H1 (cell line): Measurements from ENCODE around the gene PLCB2. TPM values are rescaled to one million over a fixed set of nuclear protein-coding genes. Genes with fewer than 3 reads are reported as not detected.

ENCODE experiments used
- CTCF ChIA-PET: fragments of 300-600 bp; sonication (Branson Sonifier 250); formaldehyde crosslinking; loops from one replicate; lab custom pipeline; 2021; ENCODE audit not compliant: partially characterized antibody; lab: Charles Lee
- POLR2A ChIA-PET: fragments of 300-600 bp; sonication (Branson Sonifier 250); formaldehyde crosslinking; loops from one replicate; lab custom pipeline; 2021; ENCODE audit warnings: inconsistent platforms; ENCODE audit not compliant: partially characterized antibody; lab: Charles Lee
- DNase-seq, 2 experiments: peaks; one replicate each; pipeline versions ENCODE4 v3.0.0 to v3.0.0-alpha.2; 2010 to 2022; ENCODE audit warnings: low spot score in 2 of 2, low read depth in 1 of 2, mixed read lengths in 1 of 2
- FAIRE-seq: peaks from 2 replicates; lab custom pipeline; 2011; peaks lifted over from hg19 to GRCh38; lab: Jason Lieb, UNC
- H2AFZ ChIP-seq: 2 replicates; pipeline ENCODE4 v1.8.1; 2012; ENCODE audit warnings: low read length, inconsistent platforms
- H2AK5ac ChIP-seq: 2 replicates; pipeline ENCODE4 v1.6.1; 2013; ENCODE audit warnings: low read depth, low read length
- H2BK120ac ChIP-seq: replicated peaks from 2 replicates; pipeline ENCODE3; 2013; ENCODE audit warnings: low read depth, low read length, inconsistent platforms
- H2BK12ac ChIP-seq: 2 replicates; pipeline ENCODE4 v1.6.1; 2013; ENCODE audit warnings: low read depth, low read length
- H2BK15ac ChIP-seq: 2 replicates; pipeline ENCODE4 v1.6.1; 2013; ENCODE audit warnings: low read length
- H2BK20ac ChIP-seq: 2 replicates; pipeline ENCODE4 v1.6.1; 2013; ENCODE audit warnings: low read length
- H2BK5ac ChIP-seq: 2 replicates; pipeline ENCODE4 v1.6.1; 2013; ENCODE audit warnings: low read depth, low read length
- H3K14ac ChIP-seq: 2 replicates; pipeline ENCODE4 v1.6.1; 2013; ENCODE audit warnings: inconsistent platforms; ENCODE audit not compliant: insufficient read length
- H3K18ac ChIP-seq: 2 replicates; pipeline ENCODE4 v1.6.1; 2013; ENCODE audit warnings: low read length; ENCODE audit errors: extremely low read depth
- H3K23ac ChIP-seq: 2 replicates; pipeline ENCODE4 v1.6.1; 2013; ENCODE audit warnings: inconsistent platforms; ENCODE audit not compliant: insufficient read length
- H3K23me2 ChIP-seq: 2 replicates; pipeline ENCODE4 v1.6.1; 2013; ENCODE audit warnings: low read depth, low read length
- H3K27ac ChIP-seq: 2 replicates; pipeline ENCODE4 v1.6.1; 2011; ENCODE audit warnings: low read depth, low read length, inconsistent platforms
- H3K27me3 ChIP-seq, 4 experiments: replicated peaks in 1 of 4; 1 replicate in 1 of 4; 2 replicates in 3 of 4; pipeline versions ENCODE4 v1.6.1 to v1.8.1; 2011 to 2013; ENCODE audit warnings: low read length in 3 of 4, mild to moderate bottlenecking in 3 of 4, inconsistent platforms in 2 of 4, mixed read lengths in 2 of 4, moderate library complexity in 1 of 4; ENCODE audit not compliant: control insufficient read depth in 3 of 4, insufficient read depth in 3 of 4; ENCODE audit errors: extremely low read depth in 1 of 4
- H3K36me3 ChIP-seq, 4 experiments: 2 replicates each; pipeline versions ENCODE4 v1.6.1 to v1.8.1; 2011 to 2013; ENCODE audit warnings: mild to moderate bottlenecking in 4 of 4, low read length in 3 of 4, moderate library complexity in 2 of 4, control low read depth in 1 of 4, inconsistent platforms in 1 of 4; ENCODE audit not compliant: insufficient read depth in 4 of 4, control insufficient read depth in 2 of 4
- H3K4ac ChIP-seq: replicated peaks from 2 replicates; pipeline ENCODE3; 2013; ENCODE audit warnings: low read length, low read depth, mixed read lengths, inconsistent platforms; ENCODE audit not compliant: insufficient read length
- H3K4me1 ChIP-seq, 4 experiments: replicated peaks in 1 of 4; 1 replicate in 1 of 4; 2 replicates in 3 of 4; pipeline versions ENCODE4 v1.6.1 to v1.8.1; 2011 to 2013; ENCODE audit warnings: low read length in 3 of 4, inconsistent platforms in 2 of 4, mixed read lengths in 1 of 4; ENCODE audit not compliant: insufficient read depth in 4 of 4, control insufficient read depth in 3 of 4
- H3K4me2 ChIP-seq, 2 experiments: 2 replicates each; pipeline versions ENCODE4 v1.6.1 to v1.8.1; 2011 to 2013; ENCODE audit warnings: low read depth in 2 of 2, low read length in 2 of 2, control low read depth in 1 of 2, inconsistent platforms in 1 of 2, mild to moderate bottlenecking in 1 of 2; ENCODE audit not compliant: insufficient read depth in 1 of 2
- H3K4me3 ChIP-seq, 4 experiments: fragments of 200-600, 300-600 bp in 1 of 4; sonication (generic), shearing (Covaris generic), sonication (Bioruptor Twin) in 1 of 4; 2 replicates each; pipeline versions ENCODE4 v1.5.1 to v1.8.1; 2011 to 2016; ENCODE audit warnings: low read length in 4 of 4, low read depth in 3 of 4, control low read depth in 2 of 4, inconsistent platforms in 2 of 4, mild to moderate bottlenecking in 2 of 4, mixed read lengths in 1 of 4, moderate library complexity in 1 of 4; ENCODE audit not compliant: insufficient read depth in 2 of 4; ENCODE audit errors: extremely low read depth in 1 of 4
- H3K56ac ChIP-seq: replicated peaks from 2 replicates; pipeline ENCODE3; 2013; ENCODE audit warnings: low read depth, mild to moderate bottlenecking, mixed read lengths, low read length, inconsistent platforms; ENCODE audit not compliant: insufficient read length
- H3K79me1 ChIP-seq: 2 replicates; pipeline ENCODE4 v1.6.1; 2013; ENCODE audit warnings: low read depth, low read length, control low read depth
- H3K79me2 ChIP-seq, 2 experiments: 2 replicates each; pipeline versions ENCODE4 v1.6.1 to v1.8.1; 2012 to 2013; ENCODE audit warnings: low read length in 2 of 2, mild to moderate bottlenecking in 2 of 2, inconsistent platforms in 1 of 2; ENCODE audit not compliant: insufficient read depth in 2 of 2, control insufficient read depth in 1 of 2
- H3K9ac ChIP-seq, 4 experiments: replicated peaks in 1 of 4; 1 replicate in 1 of 4; 2 replicates in 3 of 4; pipeline versions ENCODE4 v1.6.1 to v1.8.1; 2011 to 2013; ENCODE audit warnings: low read depth in 3 of 4, low read length in 3 of 4, control low read depth in 2 of 4, mild to moderate bottlenecking in 2 of 4, moderate library complexity in 2 of 4, inconsistent platforms in 1 of 4; ENCODE audit errors: extremely low read depth in 1 of 4
- H3K9me3 ChIP-seq, 2 experiments: 2 replicates each; pipeline versions ENCODE4 v1.6.1 to v1.8.1; 2012 to 2013; ENCODE audit warnings: mild to moderate bottlenecking in 2 of 2, moderate library complexity in 2 of 2, control low read depth in 1 of 2, inconsistent platforms in 1 of 2, low read depth in 1 of 2, low read length in 1 of 2, mixed read lengths in 1 of 2; ENCODE audit not compliant: insufficient read depth in 2 of 2
- H4K20me1 ChIP-seq, 2 experiments: replicated peaks in 1 of 2; 2 replicates each; pipeline versions ENCODE3 to v1.8.1; 2011 to 2013; ENCODE audit warnings: inconsistent platforms in 2 of 2, low read length in 2 of 2, mild to moderate bottlenecking in 1 of 2; ENCODE audit not compliant: insufficient read depth in 2 of 2, control insufficient read depth in 1 of 2
- H4K5ac ChIP-seq: 2 replicates; pipeline ENCODE4 v1.6.1; 2013; ENCODE audit warnings: low read length, low read depth, mixed read lengths, inconsistent platforms; ENCODE audit not compliant: insufficient read length
- H4K8ac ChIP-seq: 2 replicates; pipeline ENCODE4 v1.8.0; 2013; ENCODE audit warnings: mild to moderate bottlenecking, moderate library complexity, low read length, inconsistent platforms; ENCODE audit not compliant: insufficient read depth; ENCODE audit errors: extremely low read depth
- H4K91ac ChIP-seq: replicated peaks from 2 replicates; pipeline ENCODE3; 2013; ENCODE audit warnings: low read length, mixed read lengths, inconsistent platforms; ENCODE audit not compliant: insufficient read length
- RNF2 ChIP-seq: fragments of 200-900, 300-1000 bp; sonication (generic); IDR thresholded peaks from 2 replicates; pipeline ENCODE4 v1.7.1; 2016; ENCODE audit warnings: borderline replicate concordance, low read depth, mild to moderate bottlenecking, antibody characterized with exemption, low read length; ENCODE audit not compliant: poor library complexity, severe bottlenecking; ENCODE audit errors: missing control alignments
- WGBS, 2 experiments: shearing (Covaris generic) in 1 of 2; methylation state at CpG; one replicate each; pipeline versions ENCODE4 v1.1.6 to v1.1.7; 2013 to 2015; ENCODE audit warnings: low lambda C conversion rate in 2 of 2, mixed read lengths in 2 of 2, inconsistent platforms in 1 of 2, low coverage in 1 of 2, missing lambda C conversion rate in 1 of 2; ENCODE audit not compliant: insufficient replicate concordance in 2 of 2, insufficient coverage in 1 of 2, insufficient read length in 1 of 2; ENCODE audit errors: extremely low coverage in 1 of 2, missing lambda C conversion rate in 1 of 2; 5-methylcytosine and 5-hydroxymethylcytosine counted together
- polyA plus RNA-seq, 7 experiments: library from polyadenylated mRNA; depleted of rRNA in 3 of 7; stranded (reverse) in 5 of 7; unstranded in 2 of 7; fragments of >200 nt in 5 of 7; fragments of 200-250 nt in 2 of 7; gene quantifications; 1 replicate in 5 of 7; 2 replicates in 1 of 7; 4 replicates in 1 of 7; pipeline versions ENCODE4 v1.2.1 to v1.2.3, GENCODE V29; 2011 to 2013; ENCODE audit warnings: missing spikeins in 2 of 7, mixed read lengths in 2 of 7
- total RNA-seq: library from RNA; stranded (reverse); fragmentation: NEBNext Ultra II Directional; extraction: Animal tissue kit (Norgen Biotek cat#: 25700); gene quantifications from 2 replicates; pipeline ENCODE4 v1.2.1, GENCODE V29; 2021

The PLCB2 gene
- total and polyA plus RNA-seq, 2 of the 8 experiments (the other 6 are each of a cell fraction or from before 2014, with no cell fraction given) = 7.2 to 8.4 TPM

DNA sequence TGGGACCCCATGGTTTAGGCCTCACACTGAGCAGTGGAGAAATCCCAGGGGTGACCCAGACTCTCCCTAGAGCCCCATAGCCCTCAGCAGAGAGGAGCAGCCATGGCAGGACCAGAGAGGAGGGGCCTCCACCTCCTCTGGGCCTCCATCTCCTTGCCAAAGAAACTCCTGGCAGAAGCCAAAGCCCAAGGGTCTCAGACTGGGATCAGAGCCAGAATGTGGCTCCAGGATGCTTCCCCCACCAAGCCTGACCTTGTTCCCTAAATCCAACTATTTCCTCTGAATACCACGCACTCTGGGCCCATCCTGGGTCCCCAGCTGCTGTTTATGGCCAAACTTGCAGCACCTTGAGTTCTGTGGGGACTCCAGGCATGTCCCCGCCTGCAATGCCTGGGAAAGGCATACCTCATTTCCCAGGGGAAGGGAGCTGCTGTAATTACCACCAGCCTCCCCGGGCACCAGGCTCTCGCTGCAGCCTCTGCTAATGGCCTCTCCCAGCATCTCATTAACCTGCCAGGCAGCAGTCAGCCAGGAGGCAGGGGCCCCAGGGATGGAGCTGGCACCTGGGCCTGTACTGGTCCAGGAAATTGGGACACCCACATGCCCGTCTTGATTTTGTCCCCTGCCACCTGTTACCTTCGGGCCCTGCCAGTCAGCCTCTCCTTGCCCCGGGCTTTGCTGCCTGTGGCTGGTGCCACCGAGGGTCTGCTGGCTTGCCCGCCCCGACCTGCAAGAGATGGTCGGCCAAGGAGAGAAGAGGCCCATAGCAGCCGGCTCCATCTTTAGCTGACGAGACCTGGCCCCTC, 28.4 kb upstream of the PLCB2 start:
- Histone ChIP-seq H3K9me3 (no peaks in the 10 kb centered on the region), H4K91ac (no peak overlapping the region), H3K23ac (no peak overlapping the region), H2BK5ac (no peak overlapping the region), H4K20me1 (no peaks in the 10 kb centered on the region), H3K4ac (no peak overlapping the region), H2BK15ac (0 out of 2 replicates have a peak overlapping the region, but pooled peaks have one; percentile 19), H2AK5ac (no peak overlapping the region), H3K56ac (no peak overlapping the region), H4K5ac (no peak overlapping the region), H2BK20ac (no peak overlapping the region), H3K27ac (no peak overlapping the region), H3K4me1 (peaks cover 0 to 44% (median 28%) of the 10 kb centered on the region in 4 experiments; a peak in 6 of 7 replicates), H3K23me2 (no peaks in the 10 kb centered on the region; the same call in 1 of the 2 replicates), H3K79me1 (no peaks in the 10 kb centered on the region), H3K4me3 (no peak overlapping the region), H2AFZ (no peak overlapping the region), H3K27me3 (peaks cover 0 to 4% (median under 1%) of the 10 kb centered on the region in 4 experiments; a peak in 1 of 7 replicates), H3K9ac (no peak overlapping the region), H3K36me3 (no peaks in the 10 kb centered on the region; a peak in 1 of 8 replicates), H3K4me2 (no peak overlapping the region), H2BK120ac (no peak overlapping the region), H2BK12ac (peak overlapping the region; percentile 68; the same call in 1 of the 2 replicates), H3K14ac (no peak overlapping the region), H3K18ac (peak overlapping the region; percentile 34; the same call in 1 of the 2 replicates), H4K8ac (no peak overlapping the region; the same call in 1 of the 2 replicates), H3K79me2 (no peaks in the 10 kb centered on the region)
- no peak for DNase-seq
- POLR2A ChIA-PET = interaction anchor here (1.0 to 8.1 kb wide), 12 partner anchors 8 to 61 kb away, joined by 3 to 66 read pairs (median 4); partner anchors contain the start of genes INAFM2, KNSTRN and PLCB2
- WGBS, 2 experiments = 88% methylated on average over 11 of the region's 13 CpGs; no CpG with 5 or more reads in 1 of the 2 experiments
- CTCF ChIA-PET = interaction anchor here (0.5 to 27.4 kb wide), 28 partner anchors 8 to 312 kb away, joined by 3 to 584 read pairs (median 9); partner anchors contain the start of genes ANKRD63, BAHD1, DISP2 and INAFM2
- no peak for TF ChIP-seq RNF2
- no peak for FAIRE-seq
